MM.1S (cell line): ENCODE data around the gene TMEM38B.

ENCODE experiments used
- CTCF ChIP-seq: fragments of 300-600 bp; sonication (generic); IDR thresholded peaks from 2 replicates; pipeline ENCODE4 v1.5.1; 2016; ENCODE audit warnings: antibody characterized with exemption, low read length, mixed read lengths
- EZH2 ChIP-seq: fragments of 300-600 bp; sonication (generic); optimal IDR thresholded peaks from 2 replicates; pipeline ENCODE3; 2017; ENCODE audit warnings: low read depth, mild to moderate bottlenecking, antibody characterized with exemption, low read length, mixed read lengths
- EZH2phosphoT487 ChIP-seq: fragments of 300-600 bp; sonication (generic); IDR thresholded peaks from 2 replicates; pipeline ENCODE4 v1.6.1; 2018; ENCODE audit warnings: antibody characterized with exemption, low read length

DNA sequence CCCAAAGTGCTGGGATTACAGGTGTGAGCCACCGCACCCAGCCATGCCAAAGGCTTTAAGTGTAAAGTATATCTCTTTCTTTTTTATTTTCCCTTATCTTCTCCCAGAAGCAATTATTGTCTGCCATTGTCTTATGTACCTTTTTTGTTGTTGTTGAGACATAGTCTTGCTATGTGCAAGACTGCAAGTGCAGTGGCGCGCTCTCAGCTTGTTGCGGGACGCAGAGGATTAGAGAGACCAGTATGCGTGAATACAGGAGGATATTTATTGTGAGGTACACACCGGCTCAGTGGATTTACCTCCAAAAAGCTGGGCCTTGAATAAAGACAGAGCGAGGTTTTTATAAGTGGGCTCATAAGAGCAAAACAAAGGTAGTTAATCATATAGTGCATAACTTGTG, 11.8 kb downstream of the TMEM38B start:
- TF ChIP-seq CTCF (no peak), EZH2 (no peak), EZH2phosphoT487 (no peak)
